Measurements from ENCODE around the gene SAPCD2.

The SAPCD2 gene

DNA sequence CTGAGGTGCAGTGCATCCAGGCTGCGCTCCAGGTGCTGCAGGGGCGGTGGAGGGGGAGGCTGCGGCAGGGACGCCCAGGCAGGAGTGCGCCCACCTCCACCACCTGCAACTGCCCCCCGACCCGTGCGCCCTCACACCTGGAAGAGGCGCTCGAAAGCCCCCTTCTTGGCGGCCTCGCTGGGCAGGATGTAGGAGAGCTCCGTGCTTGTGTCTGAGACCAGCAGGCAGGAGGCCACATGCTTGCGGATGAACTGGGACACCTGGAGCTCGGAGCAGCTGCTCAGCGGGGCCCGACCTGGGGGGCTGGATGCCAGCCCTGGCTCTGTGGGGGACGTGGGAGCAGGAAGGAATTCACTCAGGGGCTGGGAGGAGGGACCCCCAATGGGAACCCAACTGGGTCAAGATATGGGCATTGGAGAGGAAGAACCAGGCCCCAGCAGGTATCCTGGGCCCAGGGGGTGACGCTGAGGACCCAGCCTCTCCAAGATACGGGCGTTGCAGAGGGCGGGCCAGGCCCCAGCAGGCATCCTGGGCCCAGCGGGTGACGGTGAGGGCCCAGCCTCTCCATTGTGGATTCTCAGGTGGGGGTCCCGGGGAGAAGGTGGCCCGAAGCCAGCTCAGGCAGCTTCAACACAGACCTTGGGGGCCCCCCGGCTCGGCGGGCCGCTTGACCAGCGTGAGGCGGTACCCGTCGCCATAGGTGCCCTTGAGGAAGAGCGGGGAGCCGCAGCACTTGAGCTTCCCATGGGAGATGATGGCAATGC is 55.4 kb downstream of the SAPCD2 start:
- no peak for DNase-seq

- DNase-seq = no peak
These were observed 56.2 kb downstream of the SAPCD2 start for GRCh38 chr9:137014166-137014565.

DNA sequence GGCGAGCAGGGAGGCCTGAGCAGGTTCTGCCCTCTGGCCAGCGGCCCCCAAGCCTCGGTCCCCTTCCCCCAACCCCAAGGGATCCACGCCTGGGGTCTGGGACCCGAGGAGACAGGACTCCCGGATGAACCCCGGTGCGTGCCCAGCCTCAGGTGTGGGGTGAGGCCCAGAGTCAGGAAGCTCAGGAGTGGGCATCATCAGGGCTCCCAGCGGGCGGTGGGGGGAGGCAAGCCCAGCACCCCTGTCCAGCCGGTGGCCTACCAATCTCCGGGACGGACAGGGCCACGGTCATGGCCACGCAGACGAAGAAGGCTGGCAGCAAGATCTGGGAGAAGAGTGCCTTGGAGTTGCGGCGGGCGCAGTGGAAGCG is 56.8 kb downstream of the SAPCD2 start:
- no peak for DNase-seq

DNA sequence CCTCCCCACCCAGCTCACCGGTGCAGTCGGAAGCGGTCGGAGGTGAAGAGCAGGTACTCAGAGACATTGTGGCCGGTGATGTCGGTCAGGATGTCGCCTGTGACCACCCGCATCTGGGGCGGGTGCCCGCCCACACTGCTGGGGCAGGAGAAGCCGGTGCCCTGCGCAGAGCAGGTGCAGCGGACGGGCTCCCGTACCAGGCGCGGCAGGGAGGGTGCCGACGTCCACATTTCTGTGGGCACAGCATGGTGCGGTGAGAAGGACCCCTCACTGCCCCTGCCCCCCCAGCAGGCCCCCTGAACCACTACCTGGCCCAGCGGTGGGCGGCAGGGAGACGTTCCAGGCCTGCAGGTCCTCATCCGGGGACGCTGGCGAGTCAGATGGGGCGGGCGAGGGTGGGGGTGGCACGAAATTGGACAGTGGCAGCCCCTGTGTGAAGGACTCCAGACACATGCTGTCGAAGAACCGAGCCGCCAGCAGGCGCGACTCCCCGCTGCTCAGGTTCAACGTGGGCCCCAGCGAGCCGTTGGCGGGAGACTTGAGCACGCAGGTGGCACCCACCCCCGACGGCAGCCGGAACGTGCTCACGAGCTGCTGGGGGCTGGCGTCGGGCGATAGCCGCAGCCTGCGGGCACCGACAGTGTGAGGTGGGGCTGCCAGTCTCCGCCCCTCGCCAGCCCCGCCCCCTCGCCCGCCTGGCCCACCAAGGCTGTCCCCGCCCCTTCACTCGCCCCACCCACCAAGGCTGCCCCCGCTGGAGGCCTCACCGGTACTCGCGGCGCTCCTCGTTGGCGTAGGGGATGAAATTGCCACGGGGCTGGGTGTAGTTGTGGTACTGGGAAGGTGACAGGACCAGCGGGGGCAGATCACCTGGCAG is 57.4 kb downstream of the SAPCD2 start:
- DNase-seq = no peak

All from stimulated activated CD4-positive, alpha-beta T cell treated with anti-CD3 and anti-CD28 coated beads, Interleukin-4, amount 100 ng/mL, for 1 hour (primary cell).